Neuronal stem cell (in vitro differentiated cells): Measurements from ENCODE around the gene NNMT.

Source experiments
- DNase-seq: peaks from one replicate; pipeline ENCODE4 v3.0.0-alpha.2; 2013; ENCODE audit warnings: low spot score
- H2AFZ ChIP-seq: one replicate; pipeline ENCODE4 v1.6.1; 2013; ENCODE audit warnings: mild to moderate bottlenecking, low read length, inconsistent platforms
- H2AK5ac ChIP-seq: 2 replicates; pipeline ENCODE4 v1.6.1; 2013; ENCODE audit warnings: low read depth, mild to moderate bottlenecking, inconsistent platforms, low read length, moderate library complexity, mixed read lengths
- H2BK120ac ChIP-seq: 2 replicates; pipeline ENCODE4 v1.6.1; 2013; ENCODE audit warnings: low read depth, mild to moderate bottlenecking, inconsistent platforms, low read length, moderate library complexity, mixed read lengths
- H2BK12ac ChIP-seq: one replicate; pipeline ENCODE4 v1.6.1; 2013; ENCODE audit warnings: low read length, inconsistent platforms
- H2BK15ac ChIP-seq: 2 replicates; pipeline ENCODE4 v1.6.1; 2013; ENCODE audit warnings: mild to moderate bottlenecking, low read length, inconsistent platforms, mixed read lengths
- H2BK5ac ChIP-seq: one replicate; pipeline ENCODE4 v1.6.1; 2013; ENCODE audit warnings: inconsistent platforms, mild to moderate bottlenecking, low read length, moderate library complexity
- H3K14ac ChIP-seq: one replicate; pipeline ENCODE4 v1.6.1; 2013; ENCODE audit warnings: low read length, inconsistent platforms
- H3K18ac ChIP-seq: 2 replicates; pipeline ENCODE4 v1.6.1; 2013; ENCODE audit warnings: low read length, inconsistent platforms
- H3K23ac ChIP-seq: 2 replicates; pipeline ENCODE4 v1.6.1; 2013; ENCODE audit warnings: low read depth, mild to moderate bottlenecking, mixed read lengths, low read length, inconsistent platforms; ENCODE audit not compliant: poor library complexity
- H3K27ac ChIP-seq: replicated peaks from 3 replicates; pipeline ENCODE4 v1.5.1; 2013; ENCODE audit warnings: low read length, inconsistent platforms
- H3K27me3 ChIP-seq, 3 experiments: 2 replicates each; pipeline ENCODE4 v1.6.1; 2013; ENCODE audit warnings: low read length in 3 of 3, mild to moderate bottlenecking in 2 of 3, inconsistent platforms in 1 of 3, low read depth in 1 of 3, mixed read lengths in 1 of 3, moderate library complexity in 1 of 3; ENCODE audit not compliant: control insufficient read depth in 3 of 3, insufficient read depth in 3 of 3
- H3K36me3 ChIP-seq, 2 donors: replicated peaks in 1 of 2; 2 replicates each; pipeline ENCODE4 v1.6.1; 2013; ENCODE audit warnings: low read length in 2 of 2; ENCODE audit not compliant: control insufficient read depth in 2 of 2, insufficient read depth in 2 of 2
- H3K4ac ChIP-seq: 2 replicates; pipeline ENCODE4 v1.6.1; 2013; ENCODE audit warnings: inconsistent platforms, mild to moderate bottlenecking, low read length, moderate library complexity
- H3K4me1 ChIP-seq, 2 donors: 1 replicate in 1 of 2; 2 replicates in 1 of 2; pipeline ENCODE4 v1.6.1; 2013; ENCODE audit warnings: low read length in 2 of 2, low read depth in 1 of 2; ENCODE audit not compliant: control insufficient read depth in 2 of 2, insufficient read depth in 1 of 2
- H3K4me2 ChIP-seq: one replicate; pipeline ENCODE4 v1.6.1; 2013; ENCODE audit warnings: mild to moderate bottlenecking, low read length, inconsistent platforms; ENCODE audit not compliant: insufficient read depth, poor library complexity, severe bottlenecking
- H3K4me3 ChIP-seq, 2 donors: 2 replicates each; pipeline ENCODE4 v1.5.1; 2013; ENCODE audit warnings: low read length in 2 of 2, mild to moderate bottlenecking in 2 of 2, inconsistent platforms in 1 of 2, moderate library complexity in 1 of 2
- H3K79me1 ChIP-seq: one replicate; pipeline ENCODE4 v1.6.1; 2013; ENCODE audit warnings: low read depth, mild to moderate bottlenecking, inconsistent platforms, low read length, moderate library complexity
- H3K9ac ChIP-seq: one replicate; pipeline ENCODE4 v1.6.1; 2013; ENCODE audit warnings: mild to moderate bottlenecking, low read depth, low read length, inconsistent platforms; ENCODE audit not compliant: poor library complexity
- H3K9me3 ChIP-seq, 2 donors: replicated peaks in 1 of 2; 2 replicates each; pipeline versions ENCODE3 to v1.6.1; 2013; ENCODE audit warnings: low read length in 2 of 2, mild to moderate bottlenecking in 2 of 2, inconsistent platforms in 1 of 2, low read depth in 1 of 2, mixed read lengths in 1 of 2, moderate library complexity in 1 of 2; ENCODE audit not compliant: control insufficient read depth in 2 of 2, insufficient read depth in 1 of 2
- H4K8ac ChIP-seq: one replicate; pipeline ENCODE4 v1.6.1; 2013; ENCODE audit warnings: low read depth, mild to moderate bottlenecking, inconsistent platforms, low read length, moderate library complexity
- H4K91ac ChIP-seq: one replicate; pipeline ENCODE4 v1.6.1; 2013; ENCODE audit warnings: low read length, low read depth, mild to moderate bottlenecking, inconsistent platforms; ENCODE audit not compliant: poor library complexity
- WGBS, 2 donors: extraction: QIAGEN DNeasy Blood & Tissue Kit; methylation state at CpG; one replicate each; pipeline ENCODE4 v1.1.7; 2013; ENCODE audit warnings: missing lambda C conversion rate in 2 of 2, mixed read lengths in 1 of 2; ENCODE audit not compliant: insufficient read length in 2 of 2, insufficient replicate concordance in 1 of 2; ENCODE audit errors: extremely low coverage in 2 of 2; 5-methylcytosine and 5-hydroxymethylcytosine counted together

Gene NNMT

DNA sequence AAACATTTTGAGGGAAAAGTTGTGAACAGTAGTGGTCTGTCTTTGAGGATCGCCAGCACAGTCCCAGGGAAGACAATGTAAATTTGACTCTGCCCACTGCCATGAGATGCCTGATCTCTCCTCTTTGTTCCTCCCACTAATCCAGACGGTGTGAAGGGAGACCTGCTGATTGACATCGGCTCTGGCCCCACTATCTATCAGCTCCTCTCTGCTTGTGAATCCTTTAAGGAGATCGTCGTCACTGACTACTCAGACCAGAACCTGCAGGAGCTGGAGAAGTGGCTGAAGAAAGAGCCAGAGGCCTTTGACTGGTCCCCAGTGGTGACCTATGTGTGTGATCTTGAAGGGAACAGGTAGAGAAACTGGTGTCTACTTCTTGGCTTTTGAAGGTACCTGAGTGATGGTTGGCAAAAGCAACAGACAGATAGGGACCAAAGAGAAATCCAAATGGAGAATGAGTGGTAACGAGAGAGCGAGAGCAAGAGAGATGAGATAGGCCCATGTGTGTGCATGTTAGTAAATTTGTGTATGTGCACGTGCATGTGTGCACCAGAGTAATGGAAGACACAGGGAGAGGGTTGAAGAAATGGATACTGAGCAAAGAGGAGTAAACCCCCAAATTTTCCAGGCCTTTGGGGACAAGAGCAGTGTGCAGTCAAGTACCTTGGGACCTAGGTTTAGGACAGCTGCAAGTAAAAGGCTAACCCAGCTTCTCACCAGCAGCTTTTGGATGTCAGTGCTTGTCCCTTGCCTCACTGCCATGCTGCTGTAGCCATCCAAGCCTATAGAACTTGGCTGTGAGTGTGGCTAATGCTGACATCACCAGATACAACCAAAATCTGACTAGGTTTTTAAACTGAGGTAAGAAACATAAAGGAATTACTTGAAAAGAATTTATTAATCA lies 1.9 kb downstream of the NNMT start:
- Histone ChIP-seq H2BK5ac (no peak overlapping the region), H3K27me3 (no peaks in the 10 kb centered on the region), H3K36me3 (no peaks in the 10 kb centered on the region), H3K4ac (no peak overlapping the region), H2AFZ (no peak overlapping the region), H3K9ac (no peak overlapping the region), H3K14ac (no peak overlapping the region), H3K23ac (no peak overlapping the region), H3K4me1 (peaks cover 0 to 4% of the 10 kb centered on the region in 2 donors), H4K91ac (no peak overlapping the region), H3K4me3 (no peak overlapping the region), H3K9me3 (peaks cover 0 to 2% of the 10 kb centered on the region in 2 donors), H3K79me1 (no peaks in the 10 kb centered on the region), H2BK12ac (no peak overlapping the region), H3K4me2 (no peak overlapping the region), H4K8ac (no peak overlapping the region), H3K18ac (no peak overlapping the region), H2BK15ac (no peak overlapping the region), H2AK5ac (no peak overlapping the region), H3K27ac (no peak overlapping the region), H2BK120ac (no peak overlapping the region)
- no peak for DNase-seq
- WGBS, 2 donors = no CpG with 5 or more reads among the region's 8 CpGs

DNA sequence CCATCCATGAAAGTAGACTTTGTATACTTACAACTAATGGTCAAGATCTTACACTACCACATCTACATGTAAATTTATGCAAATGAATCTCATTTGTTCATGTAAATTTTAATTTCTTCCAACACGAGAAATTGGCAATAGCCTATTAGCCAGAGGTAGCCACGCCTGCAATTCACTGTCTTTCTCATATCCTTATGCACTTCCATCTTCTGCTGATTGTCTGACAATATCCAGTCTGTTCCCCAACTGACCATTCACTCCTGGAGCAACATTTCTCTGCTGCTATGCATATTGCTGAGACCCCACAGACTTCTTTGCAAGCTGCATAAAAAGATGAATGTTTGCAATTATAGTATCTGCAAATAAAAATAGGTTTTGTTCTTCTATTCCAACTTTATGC lies 2.5 kb downstream of the NNMT start:
- Histone ChIP-seq H3K4me2 (no peak overlapping the region), H4K8ac (no peak overlapping the region), H3K18ac (no peak overlapping the region), H2BK5ac (no peak overlapping the region), H3K14ac (no peak overlapping the region), H3K79me1 (no peaks in the 10 kb centered on the region), H2BK12ac (no peak overlapping the region), H3K4ac (no peak overlapping the region), H3K36me3 (no peaks in the 10 kb centered on the region), H3K27ac (no peak overlapping the region), H2AK5ac (no peak overlapping the region), H3K9ac (no peak overlapping the region), H3K4me3 (no peak overlapping the region), H2BK120ac (no peak overlapping the region), H3K9me3 (peaks cover 0 to 2% of the 10 kb centered on the region in 2 donors), H2BK15ac (no peak overlapping the region), H3K27me3 (no peaks in the 10 kb centered on the region), H3K4me1 (peaks cover 0 to 4% of the 10 kb centered on the region in 2 donors), H4K91ac (no peak overlapping the region), H3K23ac (no peak overlapping the region), H2AFZ (no peak overlapping the region)
- WGBS, 2 donors = no CpG with 5 or more reads among the region's 2 CpGs
- DNase-seq = no peak

DNA sequence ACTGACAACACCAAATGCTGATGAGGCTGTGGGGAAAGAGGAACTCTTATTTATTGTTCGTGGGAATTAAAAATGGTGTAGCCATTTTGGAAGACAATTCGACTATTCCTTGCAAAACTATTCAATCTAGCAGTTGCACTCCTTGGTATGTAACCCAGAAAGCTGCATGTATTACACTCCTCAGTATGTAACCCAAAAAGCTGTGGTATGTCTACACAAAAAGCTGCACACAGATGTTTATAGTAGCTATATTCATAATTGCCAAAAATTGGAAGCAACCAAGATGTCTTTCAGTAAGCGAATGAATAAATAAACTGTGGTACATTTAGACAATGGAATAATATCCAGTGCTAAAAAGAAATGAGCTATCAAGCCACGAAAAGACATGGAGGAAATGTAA lies 4.9 kb downstream of the NNMT start:
- Histone ChIP-seq H3K9me3 (peaks cover 0 to 2% of the 10 kb centered on the region in 2 donors), H2BK5ac (no peak overlapping the region), H3K9ac (no peak overlapping the region), H2AK5ac (no peak overlapping the region), H2AFZ (no peak overlapping the region), H3K79me1 (no peaks in the 10 kb centered on the region), H3K4me3 (no peak overlapping the region), H3K27me3 (no peaks in the 10 kb centered on the region), H3K18ac (no peak overlapping the region), H3K23ac (no peak overlapping the region), H2BK15ac (no peak overlapping the region), H2BK12ac (no peak overlapping the region), H3K27ac (no peak overlapping the region), H3K4ac (no peak overlapping the region), H4K8ac (no peak overlapping the region), H3K14ac (no peak overlapping the region), H4K91ac (no peak overlapping the region), H3K36me3 (no peaks in the 10 kb centered on the region), H3K4me2 (no peak overlapping the region), H3K4me1 (no peaks in the 10 kb centered on the region), H2BK120ac (no peak overlapping the region)
- DNase-seq = no peak
- no CpG with 5 or more reads among the region's 4 CpGs for WGBS, 2 donors

DNA sequence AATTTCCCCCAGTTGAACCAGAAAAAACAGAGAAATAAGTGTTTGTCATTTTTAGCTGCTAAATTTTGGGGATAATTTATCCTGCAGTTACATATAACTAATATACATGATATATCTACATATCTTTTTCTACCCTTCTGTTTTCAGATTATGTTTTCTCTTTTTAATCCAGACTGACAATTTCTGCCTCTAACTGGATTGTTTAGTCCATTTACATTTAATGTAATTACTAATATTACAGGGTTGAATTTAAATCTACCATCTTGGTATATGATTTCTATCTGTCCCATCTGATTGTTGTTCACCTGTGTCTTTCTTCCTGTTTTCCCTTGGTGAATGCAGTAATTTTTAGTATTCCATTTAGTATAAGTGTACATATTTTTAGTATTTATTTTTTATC lies 5.7 kb downstream of the NNMT start:
- no peak overlapping the region for H3K4me3 ChIP-seq
- H3K27ac ChIP-seq = no peak overlapping the region

More for the DNA sequence above, 5.7 kb downstream of the NNMT start:
- Histone ChIP-seq H3K36me3 (no peaks in the 10 kb centered on the region), H2BK15ac (no peak overlapping the region), H3K9me3 (peaks cover 0 to 2% of the 10 kb centered on the region in 2 donors), H2BK120ac (no peak overlapping the region), H3K4me2 (no peak overlapping the region), H3K4ac (no peak overlapping the region), H3K27me3 (no peaks in the 10 kb centered on the region), H3K18ac (no peak overlapping the region), H4K91ac (no peak overlapping the region), H3K9ac (no peak overlapping the region), H4K8ac (no peak overlapping the region), H2BK12ac (no peak overlapping the region), H3K4me1 (no peaks in the 10 kb centered on the region), H2BK5ac (no peak overlapping the region), H2AFZ (no peak overlapping the region), H3K79me1 (no peaks in the 10 kb centered on the region), H3K23ac (no peak overlapping the region), H2AK5ac (no peak overlapping the region), H3K14ac (no peak overlapping the region)
- no peak for DNase-seq
